Right atrium auricular region (tissue), 2 donors: ENCODE measurements around the gene NLRX1. TPM values are rescaled to one million over a fixed set of nuclear protein-coding genes. Genes with fewer than 3 reads are reported as not detected.

Experiments used
- DNase-seq: peaks from one replicate; pipeline ENCODE4 v3.0.0-alpha.2; 2019; ENCODE audit warnings: low spot score
- H3K27ac ChIP-seq, 2 donors: fragments of 200-600 bp; sonication (generic); 1 replicate in 1 of 2; 2 replicates in 1 of 2; pipeline ENCODE4 v1.5.1; 2016 to 2019
- H3K27me3 ChIP-seq, 2 donors: fragments of 200-600 bp; sonication (generic); one replicate each; pipeline versions ENCODE4 v1.5.1 to v1.6.0; 2017 to 2019
- H3K36me3 ChIP-seq: fragments of 200-600 bp; sonication (generic); one replicate; pipeline ENCODE4 v1.5.1; 2016
- H3K4me1 ChIP-seq, 2 donors: fragments of 200-600 bp; sonication (generic); one replicate each; pipeline versions ENCODE4 v1.5.1 to v1.6.0; 2017 to 2019
- H3K4me3 ChIP-seq, 2 donors: fragments of 200-600 bp; sonication (generic); 1 replicate in 1 of 2; 2 replicates in 1 of 2; pipeline ENCODE4 v1.5.1; 2017 to 2019; ENCODE audit warnings: mild to moderate bottlenecking in 1 of 2, moderate library complexity in 1 of 2
- H3K9me3 ChIP-seq, 2 donors: fragments of 200-600 bp; sonication (generic); one replicate each; pipeline ENCODE4 v1.5.1; 2019
- total RNA-seq, 2 donors: library from RNA; depleted of rRNA; stranded (reverse); fragments of >200 nt; gene quantifications; one replicate each; pipeline ENCODE4 v1.1.0, GENCODE V29; 2016
- TF ChIP-seq, protein P1 (sequence below), 2 donors: fragments of 200-600 bp; sonication (generic); IDR thresholded peaks; one replicate each; pipeline ENCODE4 v1.5.1; 2019; ENCODE audit warnings: antibody characterized with exemption in 2 of 2

The NLRX1 gene, protein sequence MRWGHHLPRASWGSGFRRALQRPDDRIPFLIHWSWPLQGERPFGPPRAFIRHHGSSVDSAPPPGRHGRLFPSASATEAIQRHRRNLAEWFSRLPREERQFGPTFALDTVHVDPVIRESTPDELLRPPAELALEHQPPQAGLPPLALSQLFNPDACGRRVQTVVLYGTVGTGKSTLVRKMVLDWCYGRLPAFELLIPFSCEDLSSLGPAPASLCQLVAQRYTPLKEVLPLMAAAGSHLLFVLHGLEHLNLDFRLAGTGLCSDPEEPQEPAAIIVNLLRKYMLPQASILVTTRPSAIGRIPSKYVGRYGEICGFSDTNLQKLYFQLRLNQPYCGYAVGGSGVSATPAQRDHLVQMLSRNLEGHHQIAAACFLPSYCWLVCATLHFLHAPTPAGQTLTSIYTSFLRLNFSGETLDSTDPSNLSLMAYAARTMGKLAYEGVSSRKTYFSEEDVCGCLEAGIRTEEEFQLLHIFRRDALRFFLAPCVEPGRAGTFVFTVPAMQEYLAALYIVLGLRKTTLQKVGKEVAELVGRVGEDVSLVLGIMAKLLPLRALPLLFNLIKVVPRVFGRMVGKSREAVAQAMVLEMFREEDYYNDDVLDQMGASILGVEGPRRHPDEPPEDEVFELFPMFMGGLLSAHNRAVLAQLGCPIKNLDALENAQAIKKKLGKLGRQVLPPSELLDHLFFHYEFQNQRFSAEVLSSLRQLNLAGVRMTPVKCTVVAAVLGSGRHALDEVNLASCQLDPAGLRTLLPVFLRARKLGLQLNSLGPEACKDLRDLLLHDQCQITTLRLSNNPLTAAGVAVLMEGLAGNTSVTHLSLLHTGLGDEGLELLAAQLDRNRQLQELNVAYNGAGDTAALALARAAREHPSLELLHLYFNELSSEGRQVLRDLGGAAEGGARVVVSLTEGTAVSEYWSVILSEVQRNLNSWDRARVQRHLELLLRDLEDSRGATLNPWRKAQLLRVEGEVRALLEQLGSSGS
- total RNA-seq: 10 to 100 TPM; 16.9 to 24.3 TPM

DNA sequence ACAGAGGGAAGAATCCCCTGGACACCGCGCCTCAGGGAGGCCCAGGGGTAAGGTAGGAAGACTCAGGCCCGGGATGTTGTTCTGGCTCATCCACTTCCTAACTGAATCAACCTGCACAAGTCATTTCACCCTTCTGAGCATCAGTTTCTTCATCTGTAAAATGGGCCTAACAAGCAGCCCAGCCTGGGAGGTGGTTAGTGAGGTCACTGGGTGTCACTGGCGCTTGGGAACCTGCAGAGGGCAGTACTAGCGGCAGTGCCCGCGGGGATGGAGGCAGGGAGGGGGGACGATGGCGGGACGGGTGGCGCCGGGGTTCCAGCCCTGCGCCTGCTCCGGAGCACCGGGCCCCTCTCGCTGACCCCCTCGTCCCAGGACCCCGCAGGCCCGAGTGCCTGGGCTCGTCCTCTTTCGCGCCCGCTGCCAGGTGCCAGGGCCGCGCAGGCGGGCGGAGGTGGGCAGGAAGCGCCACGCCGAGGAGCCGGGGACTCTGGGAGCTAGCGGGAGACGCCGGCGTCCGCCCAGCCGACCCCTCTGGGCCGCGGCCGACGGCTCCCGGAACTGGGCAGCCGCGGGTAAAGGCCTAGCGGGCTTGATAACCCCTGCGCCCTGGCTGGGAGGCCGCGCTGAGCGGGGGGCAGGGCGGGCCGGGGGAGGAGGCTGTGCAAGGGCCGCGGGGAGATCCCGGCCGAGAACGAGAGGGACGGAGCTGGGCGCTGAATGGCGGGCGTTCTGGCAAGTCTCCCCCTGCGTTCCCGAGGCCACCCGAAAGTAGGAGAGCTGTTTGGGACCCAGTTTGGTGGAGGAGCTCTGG lies at the start of gene NLRX1:
Gene NLRX1, plus strand, starts transcription at position 255 of the 811 bp plus-strand sequence. CDS start 2,679 bp downstream, outside the sequence.
- H3K27ac ChIP-seq: peak within 1 kb of the TSS; percentile 94 to 95
- H3K9me3 ChIP-seq: no peaks in the 10 kb centered on the region
- peaks cover under 1% of the 10 kb centered on the region for H3K36me3 ChIP-seq
- TF ChIP-seq, protein P1, sequence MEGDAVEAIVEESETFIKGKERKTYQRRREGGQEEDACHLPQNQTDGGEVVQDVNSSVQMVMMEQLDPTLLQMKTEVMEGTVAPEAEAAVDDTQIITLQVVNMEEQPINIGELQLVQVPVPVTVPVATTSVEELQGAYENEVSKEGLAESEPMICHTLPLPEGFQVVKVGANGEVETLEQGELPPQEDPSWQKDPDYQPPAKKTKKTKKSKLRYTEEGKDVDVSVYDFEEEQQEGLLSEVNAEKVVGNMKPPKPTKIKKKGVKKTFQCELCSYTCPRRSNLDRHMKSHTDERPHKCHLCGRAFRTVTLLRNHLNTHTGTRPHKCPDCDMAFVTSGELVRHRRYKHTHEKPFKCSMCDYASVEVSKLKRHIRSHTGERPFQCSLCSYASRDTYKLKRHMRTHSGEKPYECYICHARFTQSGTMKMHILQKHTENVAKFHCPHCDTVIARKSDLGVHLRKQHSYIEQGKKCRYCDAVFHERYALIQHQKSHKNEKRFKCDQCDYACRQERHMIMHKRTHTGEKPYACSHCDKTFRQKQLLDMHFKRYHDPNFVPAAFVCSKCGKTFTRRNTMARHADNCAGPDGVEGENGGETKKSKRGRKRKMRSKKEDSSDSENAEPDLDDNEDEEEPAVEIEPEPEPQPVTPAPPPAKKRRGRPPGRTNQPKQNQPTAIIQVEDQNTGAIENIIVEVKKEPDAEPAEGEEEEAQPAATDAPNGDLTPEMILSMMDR (IDR thresholded peaks at IDR 0.05): peak; percentile 88 to 92
- H3K4me1 ChIP-seq: peaks cover 0 to 6% of the 10 kb centered on the region in 2 donors
- no peaks in the 10 kb centered on the region for H3K27me3 ChIP-seq
- peak within 1 kb of the TSS; percentile 80 to 93 for H3K4me3 ChIP-seq
- DNase-seq: peak; percentile 86

DNA sequence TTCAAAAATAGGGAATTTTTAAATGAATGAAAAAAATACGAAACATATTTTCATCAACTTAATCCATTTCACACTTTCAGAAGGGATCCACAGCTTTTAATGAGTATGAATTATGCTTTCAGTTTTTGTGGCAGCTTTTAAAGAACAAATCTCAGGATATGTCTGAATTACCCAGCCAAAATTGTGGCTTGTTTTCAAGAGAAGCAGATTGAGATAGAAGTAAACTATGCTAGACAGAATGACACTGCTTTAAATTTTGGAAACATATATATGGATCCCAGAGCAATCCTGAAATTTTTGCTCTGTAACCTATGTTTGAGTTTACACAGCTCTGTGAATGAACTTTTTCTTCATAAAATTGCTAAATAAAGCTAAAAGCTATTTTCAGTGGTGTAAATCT lies 49.6 kb upstream of the NLRX1 start:
- no peak overlapping the region for H3K27ac ChIP-seq
- H3K9me3 ChIP-seq: no peaks in the 10 kb centered on the region
- no peaks in the 10 kb centered on the region for H3K27me3 ChIP-seq
- peaks cover 0 to 14% of the 10 kb centered on the region in 2 donors for H3K4me1 ChIP-seq
- peaks cover 8% of the 10 kb centered on the region for H3K36me3 ChIP-seq
- DNase-seq: no peak
- H3K4me3 ChIP-seq: no peak overlapping the region
- TF ChIP-seq, protein P1 (IDR thresholded peaks at IDR 0.05): no peak

DNA sequence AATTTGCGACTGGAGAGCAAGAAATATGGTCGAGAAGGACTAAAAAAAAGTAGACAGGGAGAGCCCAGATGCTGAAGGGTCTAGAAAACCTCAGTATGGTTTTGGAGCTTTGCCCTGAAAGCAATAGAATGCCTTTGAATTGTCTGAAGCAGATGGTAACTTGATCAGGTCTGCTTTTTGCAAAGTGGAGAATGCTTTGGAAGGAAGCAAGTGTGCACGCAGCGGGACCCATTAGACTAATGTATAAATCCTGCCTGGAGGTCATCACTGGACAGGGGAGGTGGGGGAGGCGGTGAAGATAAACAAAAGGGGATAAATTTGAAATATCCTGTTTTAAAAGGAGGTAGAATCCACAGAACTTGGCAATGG lies 47.9 kb upstream of the NLRX1 start:
- Histone ChIP-seq H3K4me1 (peaks cover 0 to 15% of the 10 kb centered on the region in 2 donors), H3K36me3 (peaks cover 9% of the 10 kb centered on the region), H3K9me3 (no peaks in the 10 kb centered on the region), H3K4me3 (peak overlapping the region; percentile 39 to 81), H3K27me3 (no peaks in the 10 kb centered on the region), H3K27ac (peak overlapping the region; percentile 66 to 85)
- TF ChIP-seq, protein P1 (IDR thresholded peaks at IDR 0.05): no peak
- DNase-seq: no peak

DNA sequence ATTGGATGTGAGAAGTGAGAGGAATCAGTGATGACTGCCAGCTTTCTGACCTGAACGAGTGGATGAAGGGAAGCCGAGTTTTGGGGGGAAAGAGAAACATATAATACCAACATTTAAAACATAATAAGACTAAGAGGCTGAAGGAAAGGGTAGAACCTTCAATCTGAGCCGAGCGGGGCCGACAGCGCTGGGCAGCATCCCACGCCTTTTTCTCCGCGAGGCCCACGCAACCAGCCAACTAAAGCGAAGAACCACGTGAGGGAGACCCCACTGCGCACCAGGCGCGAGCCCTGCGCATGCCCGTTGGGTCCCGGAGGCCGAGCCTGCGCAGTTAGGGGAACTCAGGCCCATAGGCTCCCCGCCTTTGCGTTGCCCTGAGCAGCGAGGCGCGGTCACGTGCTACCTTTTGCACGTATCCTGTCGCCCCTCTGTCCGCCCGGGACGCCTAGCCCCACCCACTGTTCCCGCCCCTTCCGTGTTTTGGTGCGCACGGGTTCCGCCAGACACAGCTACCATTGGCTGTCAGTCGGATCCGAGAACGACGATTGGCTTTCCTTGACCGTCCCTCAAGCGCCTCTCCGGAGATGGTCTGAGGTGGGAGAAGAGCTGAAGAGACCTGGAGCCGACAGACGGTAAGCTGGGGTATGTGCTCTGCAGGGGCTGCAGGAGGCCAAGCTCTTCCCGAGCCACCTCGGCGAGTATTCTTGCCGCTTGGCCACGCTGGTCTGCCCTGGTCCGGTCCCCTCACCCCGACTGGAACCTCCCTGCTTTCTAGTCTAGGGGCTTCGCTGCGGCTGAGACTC lies 47.3 kb upstream of the NLRX1 start, which contains the start of gene HINFP:
Gene HINFP, plus strand, starts transcription at position 573 of the 803 bp plus-strand sequence. CDS start 5,365 bp downstream, outside the sequence.
- DNase-seq: peak; percentile 100
- TF ChIP-seq, protein P1 (IDR thresholded peaks at IDR 0.05): no peak
- peaks cover 0 to 19% of the 10 kb centered on the region in 2 donors for H3K4me1 ChIP-seq
- H3K4me3 ChIP-seq: peak within 1 kb of the TSS; percentile 81 to 93
- peaks cover 9% of the 10 kb centered on the region for H3K36me3 ChIP-seq
- H3K27me3 ChIP-seq: no peaks in the 10 kb centered on the region
- H3K27ac ChIP-seq: peak within 1 kb of the TSS; percentile 74 to 85
- no peaks in the 10 kb centered on the region for H3K9me3 ChIP-seq
